GM21786 (cell line): ENCODE data around the gene ANG.

Experiments used
- ATAC-seq: cut with Tn5 transposase; IDR thresholded peaks from one replicate; pipeline ENCODE4 v1.9.1; 2021; ENCODE audit not compliant: unreplicated experiment

The ANG gene

GRCh38 chr14:20675669-20676068, 12.9 kb upstream of the ANG start:
- ATAC-seq, result no peak

- no peak for ATAC-seq
Observed at GRCh38 chr14:20676072-20676471, 12.5 kb upstream of the ANG start.

- no peak for ATAC-seq
Observed at GRCh38 chr14:20679907-20680306, 8.7 kb upstream of the ANG start.

DNA sequence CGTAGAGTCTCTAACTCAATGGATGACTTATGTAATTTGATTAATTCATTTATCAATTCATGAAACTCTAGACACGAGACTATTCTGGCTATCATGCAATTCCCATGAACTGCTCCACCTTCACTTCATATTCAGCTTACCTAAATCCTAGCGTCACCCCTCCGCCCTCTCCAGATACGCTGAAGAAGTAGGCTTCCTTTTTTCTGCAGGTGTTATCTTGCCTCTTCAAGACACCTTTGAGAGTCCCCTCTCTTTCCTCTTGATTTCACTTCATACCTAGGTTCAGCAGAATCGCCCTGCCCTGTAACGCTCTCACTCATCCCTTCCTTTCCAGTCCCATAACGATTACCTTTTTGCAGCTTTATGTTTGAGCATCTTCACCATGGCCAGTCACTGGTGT, 8.2 kb upstream of the ANG start:
- no peak for ATAC-seq

GRCh38 chr14:20680843-20681347, 7.7 kb upstream of the ANG start:
- peak; percentile 24 for ATAC-seq

DNA sequence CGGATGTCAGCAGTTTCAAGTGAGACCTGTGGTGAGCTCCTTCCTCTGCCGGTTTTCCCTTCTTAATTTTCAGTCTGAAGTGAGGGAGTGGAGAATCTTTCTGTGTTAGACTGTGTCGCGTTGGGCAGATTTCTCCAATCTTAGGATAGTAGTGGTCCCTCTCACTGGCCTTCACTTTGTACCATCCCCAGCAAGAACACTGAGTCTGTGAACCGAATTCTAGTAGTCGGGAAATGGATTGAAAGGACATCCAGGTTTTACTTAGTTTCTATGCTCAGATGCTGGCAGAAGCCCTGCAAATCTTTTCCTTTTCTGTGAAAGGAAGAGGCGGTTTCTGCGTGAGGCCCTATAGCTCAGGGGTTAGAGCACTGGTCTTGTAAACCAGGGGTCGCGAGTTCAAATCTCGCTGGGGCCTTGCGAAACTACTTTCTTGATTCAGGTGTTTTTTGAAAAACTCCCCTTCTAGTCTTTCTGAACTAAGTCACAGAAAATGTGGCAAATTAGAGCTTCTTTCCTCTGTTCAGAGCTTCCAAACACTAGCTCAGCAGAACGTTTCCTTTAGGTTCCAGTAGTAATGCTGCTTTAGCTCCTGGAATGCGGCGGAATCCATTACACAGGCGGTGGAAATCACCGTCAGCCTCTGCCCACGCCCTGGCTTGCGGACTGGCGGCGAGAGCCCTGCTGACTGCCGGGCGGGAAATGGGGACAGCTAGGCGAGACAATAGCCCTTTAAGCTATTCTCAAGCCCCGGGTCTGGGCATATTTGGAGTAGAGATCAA, 7.0 kb upstream of the ANG start:
- peak; percentile 15 for ATAC-seq

DNA sequence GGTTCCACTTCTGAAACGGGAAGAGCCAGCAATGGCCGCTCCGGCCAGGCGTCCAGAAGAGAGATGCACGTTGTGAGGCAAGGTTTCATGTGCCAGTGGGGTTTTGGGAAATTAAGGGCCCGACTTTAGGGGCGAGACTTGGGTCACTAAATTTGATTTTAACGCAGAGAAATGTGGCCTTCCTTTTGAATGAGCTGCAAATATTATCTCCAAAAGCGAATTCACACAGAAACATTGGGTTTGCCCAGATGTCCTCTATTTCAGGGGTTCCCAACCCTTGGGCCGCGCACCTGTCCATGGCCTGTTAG, 6.5 kb upstream of the ANG start:
- no peak for ATAC-seq

- peak; percentile 37 for ATAC-seq
Observed at GRCh38 chr14:20682435-20683124, 6.0 kb upstream of the ANG start.

DNA sequence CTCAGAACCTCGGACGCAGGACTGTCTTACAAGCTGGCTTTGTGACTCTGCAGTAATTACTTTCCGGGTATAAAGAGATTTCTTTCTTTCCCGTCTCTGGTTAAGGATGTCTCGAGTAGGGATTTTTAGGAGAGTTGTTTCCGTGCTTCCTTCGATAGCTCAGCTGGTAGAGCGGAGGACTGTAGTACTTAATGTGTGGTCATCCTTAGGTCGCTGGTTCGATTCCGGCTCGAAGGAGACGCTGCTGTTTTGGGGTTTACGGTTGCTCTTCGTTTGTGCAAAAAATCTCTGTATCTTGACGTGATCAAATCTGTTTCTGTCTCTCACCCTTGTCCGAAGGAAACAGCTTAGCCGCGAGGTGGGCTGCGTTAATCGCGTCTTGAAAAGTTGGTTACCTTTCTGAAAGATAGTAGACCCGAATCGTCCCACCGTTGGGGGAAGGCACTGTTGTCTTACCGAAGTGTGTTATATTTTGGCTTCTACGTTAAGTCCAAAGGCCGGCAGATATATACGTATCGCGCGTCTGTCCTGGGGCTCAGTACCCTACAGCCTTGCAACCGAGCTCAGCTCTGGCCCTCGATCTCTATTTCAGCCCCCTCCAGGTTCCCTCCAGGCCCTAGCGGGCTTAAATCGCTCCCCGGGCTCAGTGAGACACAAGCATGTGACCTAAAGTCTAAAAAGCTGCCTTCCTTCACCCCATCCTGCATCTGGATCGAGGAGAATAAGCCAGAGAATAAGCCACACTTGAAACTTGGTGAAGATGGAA, 5.3 kb upstream of the ANG start:
- peak; percentile 16 for ATAC-seq

DNA sequence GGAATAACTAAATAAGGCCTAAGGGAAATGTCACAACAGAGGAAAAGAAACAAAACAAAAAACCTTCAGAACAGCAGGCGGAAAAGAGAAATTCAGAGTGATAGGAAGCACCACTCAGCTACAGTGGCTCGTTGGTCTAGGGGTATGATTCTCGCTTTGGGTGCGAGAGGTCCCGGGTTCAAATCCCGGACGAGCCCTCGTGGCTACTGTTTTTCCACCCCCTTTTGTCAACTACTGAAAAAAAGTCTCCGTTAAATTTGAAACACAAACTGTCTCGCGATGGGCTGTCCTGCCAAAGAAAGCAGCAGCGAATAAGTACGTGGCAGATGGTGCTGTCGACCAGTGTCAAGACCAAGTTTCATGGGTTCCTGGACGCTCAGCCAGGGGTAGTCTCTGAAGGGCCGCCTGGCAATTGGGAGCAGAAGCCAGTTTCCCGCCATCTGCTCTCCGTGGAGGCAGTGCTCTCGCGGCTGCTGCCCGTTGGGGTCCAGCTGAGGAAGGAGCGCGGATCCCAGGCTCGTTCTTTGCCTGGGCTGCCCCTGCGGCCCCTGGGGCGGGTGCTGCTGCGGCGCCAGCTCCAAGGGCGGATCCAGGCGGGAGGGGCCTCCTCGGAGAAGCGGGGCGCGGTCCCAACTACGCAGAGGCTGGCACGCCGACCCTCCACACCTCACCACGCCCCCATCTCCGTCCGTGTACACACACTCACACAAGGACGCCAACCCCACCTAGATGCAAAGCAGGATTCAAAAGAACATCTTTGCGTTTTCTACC, 4.5 kb upstream of the ANG start, which contains the start of gene RNASE4:
Gene RNASE4, plus strand, starts transcription at position 670 of the 771 bp plus-strand sequence. CDS start 14,812 bp downstream, outside the sequence.
- ATAC-seq, result peak; percentile 30

- no peak for ATAC-seq
Observed at GRCh38 chr14:20684662-20685456, 3.7 kb upstream of the ANG start.

DNA sequence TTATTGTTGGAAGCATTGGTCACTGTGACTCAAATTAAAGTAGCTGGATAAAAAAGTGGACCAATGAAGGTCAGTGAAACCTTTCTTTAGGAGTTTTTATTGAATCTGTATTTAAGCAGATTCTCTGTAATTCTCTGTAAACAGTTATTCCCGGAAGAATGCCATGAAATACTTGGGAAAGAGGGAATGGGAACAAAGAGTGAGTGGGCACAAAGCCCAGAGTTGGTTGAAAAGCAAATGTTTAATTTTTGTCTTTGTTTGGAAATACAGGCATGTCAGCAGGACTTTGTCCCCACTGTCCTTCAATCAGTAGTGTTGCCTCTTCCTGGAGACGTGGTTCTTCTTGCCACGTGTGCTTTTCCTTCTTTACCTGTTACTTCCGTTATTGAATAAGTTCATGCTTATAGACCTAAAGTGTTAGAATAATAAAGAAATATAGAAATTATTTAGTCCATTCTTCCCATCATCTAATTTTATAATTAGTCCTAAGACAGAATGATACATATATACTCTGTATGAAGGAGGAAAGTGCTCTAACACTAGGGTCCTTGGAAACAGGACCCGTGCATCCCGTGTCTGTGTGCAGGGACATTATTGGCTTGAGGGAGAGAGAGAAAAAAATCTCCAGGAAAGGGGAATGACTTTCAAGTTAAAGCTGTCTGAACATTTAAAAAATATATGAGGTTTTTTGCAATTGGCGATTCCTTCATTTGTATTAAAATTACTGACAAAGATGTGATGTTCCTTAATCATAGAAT, 2.0 kb upstream of the ANG start:
- ATAC-seq, result no peak

GRCh38 chr14:20687362-20688166, 1.0 kb upstream of the ANG start:
- no peak for ATAC-seq

GRCh38 chr14:20690848-20691640, 2.5 kb downstream of the ANG start:
- no peak for ATAC-seq

GRCh38 chr14:20692116-20692751, 3.7 kb downstream of the ANG start:
- ATAC-seq, result no peak

- ATAC-seq, result no peak
Observed at GRCh38 chr14:20696764-20697163, 8.2 kb downstream of the ANG start.

GRCh38 chr14:20697273-20698017, 8.9 kb downstream of the ANG start:
- no peak for ATAC-seq
